Measurements from ENCODE around the gene PHAX. TPM values are rescaled to one million over a fixed set of nuclear protein-coding genes. Genes with fewer than 3 reads are reported as not detected.

PHAX gene
- total RNA-seq, 2 donors from 2014 or later: 22.2 to 40.7 TPM

- Histone ChIP-seq H3K27ac (no peak overlapping the region), H3K36me3 (peaks cover 0 to 7% of the 10 kb centered on the region in 2 donors), H3K4me1 (replicated peaks) (no peaks in the 10 kb centered on the region), H3K4me3 (no peak overlapping the region), H3K9me3 (no peaks in the 10 kb centered on the region), H3K27me3 (replicated peaks; ENCODE audit: insufficient read depth) (no peaks in the 10 kb centered on the region)
- intact Hi-C loops (cut with DNase I): no loop called here
- WGBS: 87% methylated on average over 3 of the region's 3 CpGs
- TF ChIP-seq POLR2AphosphoS5 (IDR thresholded peaks at IDR 0.05): no peak
- TF ChIP-seq, protein P1, sequence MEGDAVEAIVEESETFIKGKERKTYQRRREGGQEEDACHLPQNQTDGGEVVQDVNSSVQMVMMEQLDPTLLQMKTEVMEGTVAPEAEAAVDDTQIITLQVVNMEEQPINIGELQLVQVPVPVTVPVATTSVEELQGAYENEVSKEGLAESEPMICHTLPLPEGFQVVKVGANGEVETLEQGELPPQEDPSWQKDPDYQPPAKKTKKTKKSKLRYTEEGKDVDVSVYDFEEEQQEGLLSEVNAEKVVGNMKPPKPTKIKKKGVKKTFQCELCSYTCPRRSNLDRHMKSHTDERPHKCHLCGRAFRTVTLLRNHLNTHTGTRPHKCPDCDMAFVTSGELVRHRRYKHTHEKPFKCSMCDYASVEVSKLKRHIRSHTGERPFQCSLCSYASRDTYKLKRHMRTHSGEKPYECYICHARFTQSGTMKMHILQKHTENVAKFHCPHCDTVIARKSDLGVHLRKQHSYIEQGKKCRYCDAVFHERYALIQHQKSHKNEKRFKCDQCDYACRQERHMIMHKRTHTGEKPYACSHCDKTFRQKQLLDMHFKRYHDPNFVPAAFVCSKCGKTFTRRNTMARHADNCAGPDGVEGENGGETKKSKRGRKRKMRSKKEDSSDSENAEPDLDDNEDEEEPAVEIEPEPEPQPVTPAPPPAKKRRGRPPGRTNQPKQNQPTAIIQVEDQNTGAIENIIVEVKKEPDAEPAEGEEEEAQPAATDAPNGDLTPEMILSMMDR (IDR thresholded peaks at IDR 0.05): no peak
- TF ChIP-seq POLR2A (IDR thresholded peaks at IDR 0.05): no peak
- no peak for DNase-seq (ENCODE audit: low spot score)
Measured at GRCh38 chr5:126583761-126584160, 17.0 kb upstream of the PHAX start.

DNA sequence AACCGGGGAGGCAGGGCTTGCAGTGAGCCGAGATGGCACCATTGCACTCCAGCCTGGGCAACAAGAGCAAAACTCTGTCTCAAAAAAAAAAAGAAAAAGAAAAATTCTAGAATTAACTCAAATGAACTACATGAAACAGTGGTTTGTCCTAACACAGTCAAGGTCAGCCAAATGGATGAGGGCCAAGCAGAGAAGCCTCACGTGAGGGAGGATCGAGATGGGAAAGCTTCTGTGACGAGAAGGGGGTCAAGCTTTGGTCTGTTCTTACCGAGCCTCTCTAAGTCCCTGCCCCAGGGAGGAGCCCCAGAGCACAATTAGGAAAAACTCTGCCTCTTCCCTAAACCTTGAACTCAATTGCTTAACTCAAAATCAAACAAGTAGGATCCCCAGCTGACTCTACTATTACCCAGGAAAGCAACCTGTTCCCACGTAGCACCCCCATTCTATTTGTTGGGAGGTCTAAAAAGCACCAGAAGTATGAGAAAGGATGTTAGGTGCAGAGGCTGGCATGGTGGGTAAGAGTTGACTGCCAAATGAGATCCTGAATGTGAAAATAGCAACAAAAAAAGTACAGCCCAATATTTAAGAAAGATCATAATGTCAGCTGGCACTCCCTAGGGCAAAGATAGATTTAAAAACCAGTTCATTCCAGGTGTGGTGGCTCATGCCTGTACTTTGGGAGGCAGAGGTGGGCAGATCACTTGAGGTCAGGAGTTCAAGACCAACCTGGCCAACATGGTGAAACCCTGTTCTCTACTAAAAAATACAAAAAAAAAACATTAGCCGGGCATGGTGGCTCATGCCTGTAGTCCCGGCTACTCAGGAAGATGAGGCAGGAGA, 13.0 kb upstream of the PHAX start:
- no peaks in the 10 kb centered on the region for H3K4me1 ChIP-seq (replicated peaks)
- no peaks in the 10 kb centered on the region for H3K27me3 ChIP-seq (replicated peaks; ENCODE audit: insufficient read depth)
- DNase-seq (ENCODE audit: low spot score): no peak
- intact Hi-C loops (cut with DNase I): no loop called here
- 85% methylated on average over 9 of the region's 9 CpGs for WGBS
- no peaks in the 10 kb centered on the region for H3K9me3 ChIP-seq
- H3K27ac ChIP-seq: no peak overlapping the region
- no peak overlapping the region for H3K4me3 ChIP-seq
- H3K36me3 ChIP-seq: no peaks in the 10 kb centered on the region
- no peak for TF ChIP-seq POLR2A (IDR thresholded peaks at IDR 0.05)
- TF ChIP-seq, protein P1 (IDR thresholded peaks at IDR 0.05): no peak
- no peak for TF ChIP-seq POLR2AphosphoS5 (IDR thresholded peaks at IDR 0.05)

DNA sequence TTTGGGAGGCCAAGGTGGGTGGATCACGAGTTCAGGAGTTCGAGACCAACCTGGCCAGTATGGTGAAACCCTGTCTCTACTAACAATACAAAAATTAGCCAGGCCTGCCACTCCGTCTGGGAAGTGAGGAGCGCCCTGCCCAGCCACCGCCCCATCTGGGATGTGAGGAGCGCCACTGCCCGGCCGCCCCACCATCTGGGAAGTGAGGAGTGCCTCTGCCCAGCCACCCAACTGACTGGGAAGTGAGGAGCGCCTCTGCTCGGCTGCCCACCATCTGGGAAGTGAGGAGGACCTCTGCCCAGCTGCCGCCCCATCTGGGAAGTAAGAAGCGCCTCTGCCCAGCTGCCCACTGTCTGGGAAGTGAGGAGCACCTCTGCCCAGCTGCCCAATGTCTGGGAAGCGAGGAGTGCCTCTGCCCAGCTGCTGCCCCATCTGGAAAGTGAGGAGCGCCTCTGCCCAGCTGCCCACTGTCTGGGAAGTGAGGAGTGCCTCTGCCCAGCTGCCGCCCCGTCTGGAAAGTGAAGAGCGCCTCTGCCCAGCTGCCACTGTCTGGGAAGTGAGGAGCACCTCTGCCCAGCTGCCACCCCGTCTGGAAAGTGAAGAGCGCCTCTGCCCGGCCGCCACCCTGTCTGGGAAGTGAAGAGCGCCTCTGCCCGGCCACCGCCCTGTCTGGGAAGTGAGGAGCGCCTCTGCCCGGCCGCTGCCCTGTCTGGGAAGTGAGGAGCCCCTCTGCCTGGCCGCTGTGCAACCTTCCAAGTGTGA, 11.0 kb upstream of the PHAX start:
- Histone ChIP-seq H3K4me3 (no peak overlapping the region), H3K27ac (no peak overlapping the region), H3K9me3 (no peaks in the 10 kb centered on the region), H3K27me3 (replicated peaks; ENCODE audit: insufficient read depth) (no peaks in the 10 kb centered on the region), H3K4me1 (replicated peaks) (no peaks in the 10 kb centered on the region), H3K36me3 (no peaks in the 10 kb centered on the region)
- TF ChIP-seq POLR2AphosphoS5 (IDR thresholded peaks at IDR 0.05) (no peak), POLR2A (IDR thresholded peaks at IDR 0.05) (no peak)
- TF ChIP-seq, protein P1 (IDR thresholded peaks at IDR 0.05): no peak
- whole genome bisulfite sequencing: 92% methylated on average over 28 of the region's 28 CpGs
- no peak for DNase-seq (ENCODE audit: low spot score)
- intact Hi-C loops (cut with DNase I): no loop called here

DNA sequence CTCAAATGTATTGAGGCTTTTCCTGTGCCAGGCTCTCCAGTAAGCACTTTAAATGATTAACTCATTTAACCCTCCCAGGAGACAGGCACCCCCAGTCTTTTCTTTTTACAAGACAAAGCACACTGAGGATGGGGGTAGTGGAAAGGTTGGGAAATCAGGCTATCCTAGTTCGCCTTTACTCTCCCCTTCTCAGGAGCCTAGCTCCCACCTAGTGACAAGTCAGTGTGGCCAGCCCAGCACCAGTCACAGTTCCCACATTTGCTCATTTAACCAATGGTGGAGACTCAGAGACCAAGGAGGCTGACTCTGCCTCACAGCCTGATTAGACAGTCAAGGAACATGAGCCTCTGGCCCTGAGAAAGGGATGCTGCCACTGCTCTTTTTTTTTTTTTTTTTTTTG, 9.2 kb upstream of the PHAX start:
- Histone ChIP-seq H3K4me1 (replicated peaks) (no peaks in the 10 kb centered on the region), H3K4me3 (no peak overlapping the region), H3K27me3 (replicated peaks; ENCODE audit: insufficient read depth) (no peaks in the 10 kb centered on the region), H3K36me3 (no peaks in the 10 kb centered on the region), H3K9me3 (no peaks in the 10 kb centered on the region), H3K27ac (no peak overlapping the region)
- intact Hi-C loops (cut with DNase I): no loop called here
- 96% methylated on average over 1 of the region's 1 CpG for WGBS
- DNase-seq (ENCODE audit: low spot score): no peak
- no peak for TF ChIP-seq POLR2A (IDR thresholded peaks at IDR 0.05)
- TF ChIP-seq POLR2AphosphoS5 (IDR thresholded peaks at IDR 0.05): no peak
- TF ChIP-seq, protein P1 (IDR thresholded peaks at IDR 0.05): no peak
